ENCODE results near the gene COL27A1. TPM values are rescaled to one million over a fixed set of nuclear protein-coding genes. Genes with fewer than 3 reads are reported as not detected.

The COL27A1 gene
- polyA plus RNA-seq, 2 of the 4 experiments (the other 2 are of a cell fraction) = 6.9 to 20.6 TPM

GRCh38 chr9:114231273-114231672, 75.9 kb downstream of the COL27A1 start:
- POLR2A ChIA-PET = no interaction called here
- no peak for FAIRE-seq
- ATAC-seq = no peak

GRCh38 chr9:114231719-114232449, 76.5 kb downstream of the COL27A1 start:
- CTCF ChIA-PET = interaction anchor here (1.1 to 4.8 kb wide), 3 partner anchors 31 to 123 kb away, joined by 3 to 24 read pairs (median 5); no protein-coding TSS in a partner anchor
- DNase-seq (ENCODE audit: low read depth in 1 of 2, low spot score in 1 of 2) = no peak
- H3K4me2 ChIP-seq = no peak overlapping the region
- H3K9me3 ChIP-seq = no peaks in the 10 kb centered on the region
- 94% methylated on average over 12 of the region's 12 CpGs for WGBS (ENCODE audit: missing lambda C conversion rate)
- TF ChIP-seq EHF (CRISPR knock-in tag; IDR thresholded peaks at IDR 0.05) (no peak), EHMT2 (IDR thresholded peaks at IDR 0.05; ENCODE audit: low read depth) (no peak), CHD2 (IDR thresholded peaks at IDR 0.05; ENCODE audit: low read length, partially characterized antibody) (no peak), MAZ (IDR thresholded peaks at IDR 0.05; ENCODE audit: borderline replicate concordance, low read depth, low read length) (no peak), CEBPB (IDR thresholded peaks at IDR 0.05) (no peak), ATOH8 (CRISPR knock-in tag; IDR thresholded peaks at IDR 0.05; ENCODE audit: low read depth) (no peak), HDAC2 (IDR thresholded peaks at IDR 0.05) (no peak), HOXB13 (CRISPR knock-in tag; IDR thresholded peaks at IDR 0.05; ENCODE audit: low read depth) (no peak), MYC (IDR thresholded peaks at IDR 0.05; ENCODE audit: borderline replicate concordance, low read length) (no peak)
- H3K27ac ChIP-seq = no peak overlapping the region
- ATAC-seq = no peak
- H3K4me1 ChIP-seq = no peaks in the 10 kb centered on the region
- no peak for FAIRE-seq
- no peak overlapping the region for H3K4me3 ChIP-seq
- POLR2A ChIA-PET = no interaction called here

More at GRCh38 chr9:114231273-114231672, 75.9 kb downstream of the COL27A1 start:
- Histone ChIP-seq H3K4me3 (no peak overlapping the region), H3K9me3 (no peaks in the 10 kb centered on the region), H3K4me2 (no peak overlapping the region), H3K4me1 (no peaks in the 10 kb centered on the region), H3K27ac (no peak overlapping the region)
- CTCF ChIA-PET = interaction anchor here (1.1 to 4.8 kb wide), 3 partner anchors 30 to 123 kb away, joined by 3 to 24 read pairs (median 5); no protein-coding TSS in a partner anchor
- DNase-seq (ENCODE audit: low read depth in 1 of 2, low spot score in 1 of 2) = no peak
- TF ChIP-seq HOXB13 (CRISPR knock-in tag; IDR thresholded peaks at IDR 0.05; ENCODE audit: low read depth) (no peak), RNF2 (IDR thresholded peaks at IDR 0.05; ENCODE audit: borderline replicate concordance, low read depth) (no peak), USF2 (IDR thresholded peaks at IDR 0.05) (no peak), ZNF302 (CRISPR knock-in tag; IDR thresholded peaks at IDR 0.05) (no peak), REST (IDR thresholded peaks at IDR 0.05) (no peak), NR3C1 (IDR thresholded peaks at IDR 0.05) (no peak), FOXS1 (CRISPR knock-in tag; IDR thresholded peaks at IDR 0.05) (no peak), KDM5A (IDR thresholded peaks at IDR 0.05) (no peak), HOXB5 (CRISPR knock-in tag; IDR thresholded peaks at IDR 0.05) (no peak), HEYL (CRISPR knock-in tag; IDR thresholded peaks at IDR 0.05) (no peak), CEBPB (IDR thresholded peaks at IDR 0.05) (no peak), MAZ (IDR thresholded peaks at IDR 0.05; ENCODE audit: borderline replicate concordance, low read depth, low read length) (no peak), TFCP2L1 (CRISPR knock-in tag; IDR thresholded peaks at IDR 0.05) (no peak), RFX5 (IDR thresholded peaks at IDR 0.05) (no peak), E2F6 (IDR thresholded peaks at IDR 0.05; ENCODE audit: borderline replicate concordance, low read depth) (no peak), SREBF2 (IDR thresholded peaks at IDR 0.05) (no peak), HES2 (IDR thresholded peaks at IDR 0.05) (no peak), KDM1A (IDR thresholded peaks at IDR 0.05; ENCODE audit: low read depth) (no peak), RCOR1 (IDR thresholded peaks at IDR 0.05; ENCODE audit: low read depth, low read length) (no peak)
- WGBS (ENCODE audit: missing lambda C conversion rate) = 90% methylated on average over 6 of the region's 6 CpGs

Measured in A549 (cell line).